ENCODE results near the gene IFT81. TPM values are rescaled to one million over a fixed set of nuclear protein-coding genes. Genes with fewer than 3 reads are reported as not detected.
A peak's percentile ranks its signal among the peaks of the same experiment; 100 is the strongest.

Gene IFT81
- total RNA-seq, 1 experiment from 2014 or later, result 9.0 TPM

- no peaks in the 10 kb centered on the region for H3K9me3 ChIP-seq (ENCODE audit: control insufficient read depth in 1 of 2, insufficient read depth in 1 of 2, low read depth in 1 of 2, low read length in 2 of 2)
- ChIA-PET POLR2A (no interaction called here), CTCF (interaction anchor here (0.7 kb wide), 1 partner anchor 99 kb away, joined by 3 read pairs; no protein-coding TSS in a partner anchor), RAD21 (ENCODE audit: low non-redundant PET in 1 of 2, low total read pairs in 2 of 2, uncharacterized antibody in 2 of 2, unreplicated experiment in 2 of 2) (no interaction called here)
- peaks cover 0 to 8% of the 10 kb centered on the region in 2 experiments; a peak in 1 of 4 replicates for H3K4me1 ChIP-seq (ENCODE audit: control insufficient read depth in 1 of 2, insufficient read depth in 2 of 2, low read length in 2 of 2)
- ATAC-seq (peak; percentile 46), DNase-seq (ENCODE audit: low read depth, low spot score) (no peak)
- no peaks in the 10 kb centered on the region for H3K79me2 ChIP-seq (ENCODE audit: insufficient read depth, low read length)
- no peak overlapping the region for H3K27ac ChIP-seq (ENCODE audit: low read depth, low read length)
- H3K4me3 ChIP-seq (replicated peaks in 1 of 2; ENCODE audit: low read depth in 1 of 2, low read length in 2 of 2), result no peak overlapping the region
- no TSS peak for BruUV-seq (replicated peaks)
- no peak overlapping the region for H2AFZ ChIP-seq (ENCODE audit: low read depth, low read length, poor library complexity, severe bottlenecking)
- no peaks in the 10 kb centered on the region for H4K20me1 ChIP-seq (ENCODE audit: insufficient read depth)
- H3K36me3 ChIP-seq (ENCODE audit: control insufficient read depth in 1 of 2, insufficient read depth in 2 of 2, low read length in 2 of 2), result no peaks in the 10 kb centered on the region; a peak in 1 of 4 replicates
- no peak overlapping the region for H3K9ac ChIP-seq (ENCODE audit: low read length)
- intact Hi-C loops (cut with micrococcal nuclease), result loop anchor here (1.0 kb wide), 1 partner anchor 124 kb away; no protein-coding TSS in a partner anchor
- TF ChIP-seq REST (IDR thresholded peaks at IDR 0.05; ENCODE audit: low read depth) (no peak), RAD21 (IDR thresholded peaks at IDR 0.05; ENCODE audit: low read depth) (no peak), MAX (IDR thresholded peaks at IDR 0.05) (no peak)
- no peak overlapping the region for H3K4me2 ChIP-seq (ENCODE audit: low read length)
- H3K27me3 ChIP-seq (ENCODE audit: insufficient read depth, low read length), result no peaks in the 10 kb centered on the region
- no peaks in the 10 kb centered on the region for H3K9me2 ChIP-seq (ENCODE audit: insufficient read depth)
These were observed 99.7 kb downstream of the IFT81 start for GRCh38 chr12:110223777-110224378.

Data from HCT116 (cell line).